RPMI8226 (cell line): ENCODE results near the gene FGD5.

ENCODE experiments used
- DNase-seq: peaks from one replicate; pipeline ENCODE4 v3.0.0-alpha.2; 2015

The FGD5 gene

DNA sequence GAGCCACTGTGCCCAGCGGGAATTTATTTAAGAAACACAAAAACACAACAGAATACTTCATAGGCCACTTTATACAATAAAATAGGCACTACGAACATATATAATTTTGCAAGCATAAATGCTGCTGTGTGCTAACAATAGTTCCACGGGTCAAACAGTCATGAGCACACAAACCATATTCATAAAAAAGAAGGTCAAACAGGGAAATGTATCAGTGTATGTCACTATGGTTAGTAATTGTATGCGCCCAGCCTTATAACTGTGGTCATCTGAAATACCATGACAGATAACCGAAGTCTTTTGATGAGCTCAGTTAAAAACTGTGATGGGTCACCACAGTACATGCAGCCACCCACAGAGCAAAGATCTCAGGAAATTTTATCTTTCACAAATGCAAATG is 90.5 kb downstream of the FGD5 start:
- no peak for DNase-seq

- DNase-seq = no peak
These were observed 92.9 kb downstream of the FGD5 start for GRCh38 chr3:14911651-14912050.

DNA sequence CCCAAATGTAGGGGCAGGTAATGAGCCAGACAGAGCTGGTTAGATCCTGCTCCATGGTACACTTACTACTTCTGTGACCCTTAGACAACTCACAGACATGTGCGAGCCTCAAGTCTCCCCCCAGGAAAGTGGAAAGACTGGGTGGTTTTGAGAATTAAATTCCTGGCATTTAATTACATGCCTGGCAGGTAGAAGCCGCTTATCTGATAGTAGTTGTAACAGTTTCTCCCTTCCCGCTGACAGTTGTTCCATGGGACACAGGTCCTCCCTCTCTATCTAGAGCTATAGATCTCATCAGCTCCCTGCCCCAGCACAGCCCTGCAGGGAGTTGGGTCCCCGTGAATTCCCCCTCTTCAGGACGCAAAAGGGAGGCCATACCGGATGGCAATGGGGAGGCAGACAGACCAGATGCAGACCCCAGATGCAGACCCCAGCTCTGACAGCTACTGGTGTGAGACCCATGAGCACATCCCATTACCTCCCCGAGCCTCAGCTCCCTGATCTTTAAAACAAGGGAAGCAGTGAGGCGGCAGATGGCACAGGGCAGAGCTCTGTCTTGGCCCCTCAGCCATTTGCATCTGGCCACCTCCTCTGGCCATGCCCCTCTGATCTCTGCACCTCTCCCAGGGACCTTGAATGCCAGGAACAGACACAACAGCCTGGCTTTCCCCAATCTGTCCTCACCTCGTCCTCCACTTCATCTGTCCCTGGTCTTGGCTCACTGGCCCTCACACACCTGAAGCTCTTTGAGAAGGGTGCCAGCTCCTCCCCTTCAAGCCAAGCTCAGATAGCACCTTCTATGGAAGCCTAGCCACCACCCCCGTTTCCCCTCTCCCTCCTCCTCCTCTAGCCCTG is 94.5 kb downstream of the FGD5 start:
- no peak for DNase-seq

DNA sequence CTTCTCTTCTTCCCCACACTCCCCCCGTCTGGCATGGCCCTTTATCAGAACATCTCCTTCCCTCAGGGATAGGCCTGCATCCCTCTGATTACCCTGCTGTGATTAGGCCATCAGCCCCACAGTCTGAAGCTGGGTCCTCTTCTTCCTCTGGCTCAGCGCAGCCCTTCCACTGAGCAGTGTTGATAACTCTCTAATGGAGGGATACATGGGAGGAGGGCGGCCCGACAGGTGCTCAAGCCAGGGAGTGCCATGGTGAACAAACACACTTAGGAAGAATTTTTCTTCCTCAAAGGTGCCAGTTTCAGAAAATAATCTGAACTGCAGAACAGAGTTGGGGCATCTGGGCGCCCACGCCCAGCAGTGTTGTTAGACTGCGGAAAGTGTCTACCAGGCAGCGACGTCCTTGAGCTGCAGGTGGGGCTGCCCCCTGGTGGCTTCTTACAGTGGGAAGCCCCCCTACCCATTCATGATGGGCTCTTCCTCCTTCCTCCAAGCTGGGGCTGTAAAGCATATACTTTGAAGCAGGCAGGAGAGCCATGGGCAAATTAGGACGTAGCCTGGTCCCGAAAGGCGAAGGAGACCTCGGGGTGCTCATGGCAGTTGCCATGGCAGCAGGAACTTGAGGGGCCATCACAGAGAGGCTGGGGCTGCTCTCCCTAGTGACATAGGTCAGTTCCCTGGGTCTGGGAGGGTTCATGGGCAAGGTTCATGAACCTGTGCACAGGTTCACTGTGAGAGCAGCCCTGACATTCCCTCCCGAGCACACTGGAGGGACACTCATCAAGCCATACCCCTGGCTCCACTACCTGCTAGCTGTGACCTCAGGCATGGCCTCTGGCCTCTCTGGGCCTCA is 95.4 kb downstream of the FGD5 start:
- DNase-seq = no peak

GRCh38 chr3:14914779-14915117 is 96.0 kb downstream of the FGD5 start:
- DNase-seq = no peak

DNA sequence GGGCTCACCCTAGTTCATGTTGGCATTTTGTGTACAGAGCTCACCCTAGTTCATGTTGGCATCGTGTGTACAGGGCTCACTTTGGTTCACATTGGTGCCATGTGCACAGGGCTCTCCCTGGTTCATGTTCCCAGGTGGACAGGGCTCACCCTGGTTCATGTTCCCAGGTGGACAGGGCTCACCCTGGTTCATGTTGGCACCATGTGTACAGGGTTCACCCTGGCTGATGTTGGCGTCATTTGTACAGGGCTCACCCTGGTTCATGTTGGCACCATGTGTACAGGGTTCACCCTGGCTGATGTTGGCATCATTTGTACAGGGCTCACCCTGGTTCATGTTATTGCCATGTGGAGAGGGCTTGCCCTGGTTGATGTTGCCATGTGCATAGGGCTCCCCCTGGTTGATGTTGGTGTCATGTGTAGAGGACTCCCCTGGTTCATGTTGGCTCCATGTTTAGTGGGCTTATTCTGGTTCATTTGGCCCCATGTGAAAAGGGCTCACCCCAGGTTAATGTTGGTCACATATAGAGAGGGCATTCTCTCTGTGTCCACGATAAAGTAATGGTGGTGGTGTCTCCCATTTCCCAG is 97.0 kb downstream of the FGD5 start:
- peak; percentile 43 for DNase-seq

GRCh38 chr3:14918356-14918860 is 99.6 kb downstream of the FGD5 start:
- no peak for DNase-seq

- DNase-seq = no peak
These were observed 101.8 kb downstream of the FGD5 start for GRCh38 chr3:14920536-14920935.

DNA sequence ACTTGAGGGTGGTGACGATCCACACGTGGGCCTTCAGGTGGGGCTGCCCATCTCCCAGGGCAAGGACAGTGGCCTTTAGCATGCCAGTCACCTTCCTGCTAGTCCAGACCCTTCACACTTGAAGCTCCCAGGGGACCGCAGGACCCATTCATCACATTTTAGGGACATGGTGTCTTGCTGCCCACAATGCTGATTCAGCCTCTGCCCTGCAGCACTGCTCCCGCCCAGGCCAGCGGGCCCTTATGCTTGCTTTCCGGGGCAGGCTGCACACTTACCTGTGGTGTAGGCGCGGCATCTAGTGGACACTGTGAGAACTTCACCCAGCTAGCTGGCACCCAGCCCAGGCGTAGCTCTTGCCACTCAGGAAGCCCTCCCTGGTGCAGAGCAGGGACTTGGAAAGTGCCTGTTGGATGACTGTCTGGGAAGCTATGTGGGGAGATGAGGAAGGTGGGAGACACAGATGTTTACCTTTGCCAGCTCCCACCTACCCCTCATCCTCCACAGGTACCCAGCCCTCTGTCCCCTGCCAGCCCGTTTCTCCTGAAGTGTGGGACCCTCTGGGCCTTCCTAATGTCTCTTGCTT is 102.4 kb downstream of the FGD5 start:
- peak; percentile 93 for DNase-seq

- DNase-seq = no peak
These were observed 103.3 kb downstream of the FGD5 start for GRCh38 chr3:14921811-14922705.

- no peak for DNase-seq
These were observed 104.1 kb downstream of the FGD5 start for GRCh38 chr3:14922863-14923262.

GRCh38 chr3:14923476-14923875 is 104.7 kb downstream of the FGD5 start:
- DNase-seq = no peak

DNA sequence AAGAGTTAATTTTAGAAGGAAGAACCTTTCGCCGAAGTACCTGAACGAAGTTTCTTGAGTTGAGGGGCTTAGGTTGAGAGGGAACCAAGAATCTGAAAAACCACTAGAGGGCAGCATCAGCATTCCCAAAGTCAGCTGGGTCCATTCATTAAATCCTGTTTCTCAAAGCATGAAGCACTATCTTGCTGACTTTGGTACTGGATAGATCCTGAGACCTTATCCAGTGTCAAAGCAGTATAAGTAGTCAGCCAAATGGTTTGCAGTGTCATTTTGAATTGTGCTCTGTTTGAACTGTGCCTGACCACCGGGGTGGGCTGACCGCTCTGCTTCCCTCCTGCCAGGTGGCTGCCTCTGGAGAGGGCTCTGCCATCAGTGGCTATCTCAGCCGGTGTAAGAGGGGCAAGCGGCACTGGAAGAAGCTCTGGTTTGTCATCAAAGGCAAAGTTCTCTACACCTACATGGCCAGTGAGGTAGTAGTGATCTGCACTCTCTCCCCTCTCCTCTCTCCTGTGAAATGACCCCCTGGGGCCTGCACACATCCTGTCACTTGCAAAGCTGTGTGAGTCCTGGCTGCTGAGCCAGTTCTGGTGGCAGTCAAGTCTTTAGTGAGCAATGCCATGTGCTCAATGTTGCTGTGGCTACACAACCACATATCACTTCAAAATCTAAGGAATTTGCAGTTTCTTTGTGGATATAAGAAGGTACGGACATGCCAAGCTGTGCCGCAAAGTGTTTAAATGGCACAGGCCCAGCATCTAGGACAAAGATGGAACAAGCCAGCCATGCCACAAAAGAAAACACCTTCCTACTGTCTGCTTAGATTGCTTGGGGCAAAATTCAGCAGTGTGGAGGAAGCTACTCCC is 107.2 kb downstream of the FGD5 start:
- DNase-seq = peak; percentile 27

DNA sequence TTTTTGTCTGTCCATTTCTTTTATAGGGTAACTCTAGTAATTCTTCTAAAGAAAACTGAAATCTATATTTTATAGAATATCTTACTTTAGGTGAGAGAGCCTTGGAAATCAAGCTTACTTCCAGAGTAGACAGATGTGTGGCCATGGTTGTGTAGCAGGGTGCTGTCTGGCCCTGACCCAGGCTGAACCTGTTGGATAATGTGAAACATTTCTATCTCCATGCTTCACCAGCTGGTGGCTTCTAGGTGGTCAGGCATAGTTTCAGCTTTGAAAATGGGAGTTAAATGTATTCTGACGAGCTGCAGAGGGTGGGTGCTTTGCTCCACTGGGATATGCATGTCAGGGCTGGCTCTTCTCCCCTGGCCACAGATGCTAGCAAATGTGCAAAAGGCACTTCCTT is 107.8 kb downstream of the FGD5 start:
- no peak for DNase-seq

DNA sequence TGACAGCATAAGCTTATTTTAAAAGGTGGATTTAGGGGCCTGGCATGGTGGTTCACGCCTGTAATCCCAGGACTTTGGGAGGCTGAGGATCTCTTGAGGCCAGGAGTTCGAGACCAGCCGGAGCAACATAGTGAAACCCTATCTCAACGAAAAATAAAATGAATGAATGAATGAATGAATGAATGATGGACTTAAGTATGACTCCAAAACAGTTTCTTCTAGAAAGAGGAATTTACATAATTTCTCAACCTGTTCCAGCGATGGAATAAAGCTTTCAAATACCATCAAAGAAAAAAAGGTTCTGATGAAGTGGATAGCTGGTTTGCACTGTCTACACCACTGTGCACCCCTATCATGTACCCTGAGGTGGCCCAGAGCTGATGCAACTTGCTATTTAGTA is 108.5 kb downstream of the FGD5 start:
- no peak for DNase-seq

DNA sequence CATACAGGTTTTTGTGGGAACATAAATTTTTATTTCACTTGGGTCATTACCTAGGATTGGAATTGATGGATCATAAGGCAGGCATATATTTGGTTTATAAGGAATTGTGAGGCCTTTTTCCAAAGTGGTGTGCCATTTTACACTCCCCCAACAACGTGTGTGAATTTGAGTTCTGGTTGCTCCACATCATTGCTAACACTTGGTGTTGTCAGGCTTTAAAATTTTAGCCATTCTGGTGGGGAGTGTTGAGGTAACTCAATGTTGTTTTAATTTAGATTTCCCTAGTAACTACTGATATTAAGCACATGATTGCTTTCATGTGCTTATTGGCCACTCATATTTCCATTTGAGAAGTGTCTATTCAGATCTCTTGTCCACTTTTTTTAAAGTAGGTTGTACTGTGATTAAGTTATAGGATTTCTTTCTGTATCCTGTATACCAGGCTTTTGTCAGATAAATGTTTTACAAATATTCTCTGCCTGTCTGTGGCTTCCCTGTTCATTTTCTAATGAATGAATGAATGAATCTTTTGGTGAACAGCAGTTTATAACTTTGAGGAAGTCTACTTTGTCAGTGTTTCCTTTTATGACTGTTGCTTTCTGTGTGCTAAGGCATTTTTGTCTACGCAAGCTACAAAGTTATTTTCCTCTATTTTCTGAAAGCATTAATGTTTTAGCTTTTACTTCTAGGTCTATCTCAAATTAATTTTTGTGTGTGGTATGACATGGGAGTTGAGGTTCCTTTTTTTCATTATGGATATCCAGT is 110.7 kb downstream of the FGD5 start:
- no peak for DNase-seq

GRCh38 chr3:14933820-14934425 is 115.2 kb downstream of the FGD5 start:
- DNase-seq = no peak

DNA sequence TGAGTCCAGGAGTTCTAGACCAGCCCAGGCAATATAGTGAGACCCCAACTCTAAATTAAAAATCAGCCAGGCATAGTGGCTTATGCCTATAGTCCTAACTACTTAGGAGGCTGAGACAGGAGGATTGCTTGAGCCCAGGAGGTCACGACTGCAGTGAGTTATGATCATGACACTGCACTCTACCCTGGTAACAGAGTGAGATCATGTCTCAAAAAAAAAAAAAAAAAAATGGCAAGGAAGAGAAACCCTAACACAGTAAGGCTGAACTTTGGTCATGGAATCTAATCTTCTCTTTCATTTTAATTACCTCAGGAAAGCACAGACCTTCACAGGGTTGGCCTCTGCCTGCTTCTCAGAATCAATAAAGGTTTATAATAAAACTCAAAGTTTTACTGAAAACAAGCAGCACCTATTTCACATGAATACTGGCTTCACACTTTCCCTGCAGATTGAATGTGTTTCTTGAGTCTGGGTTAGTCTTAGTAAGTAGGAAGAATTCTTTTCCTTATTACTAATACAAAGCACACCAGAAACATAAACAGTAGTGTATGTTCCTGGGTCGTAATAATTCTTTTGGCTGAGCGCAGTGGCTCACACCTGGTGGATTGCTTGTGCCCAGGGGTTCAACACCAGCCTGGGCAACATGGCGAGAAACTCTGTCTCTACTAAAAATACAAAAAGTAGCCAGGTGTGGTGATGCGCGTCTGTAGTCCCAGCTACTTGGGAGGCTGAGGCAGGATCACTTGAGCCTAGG is 117.0 kb downstream of the FGD5 start:
- no peak for DNase-seq

GRCh38 chr3:14938954-14939353 is 120.2 kb downstream of the FGD5 start:
- no peak for DNase-seq
